C4-2B (cell line): ENCODE results near the gene KLC4.

Experiments used
- ZFX ChIP-seq: fragments of 450-650 bp; IDR thresholded peaks from 2 replicates; pipeline ENCODE4 v1.6.1; 2017
- TF ChIP-seq, protein P1 (sequence below): fragments of 450-650 bp; conservative IDR thresholded peaks from 2 replicates; pipeline ENCODE4 v1.5.1; 2017; ENCODE audit warnings: mild to moderate bottlenecking

DNA sequence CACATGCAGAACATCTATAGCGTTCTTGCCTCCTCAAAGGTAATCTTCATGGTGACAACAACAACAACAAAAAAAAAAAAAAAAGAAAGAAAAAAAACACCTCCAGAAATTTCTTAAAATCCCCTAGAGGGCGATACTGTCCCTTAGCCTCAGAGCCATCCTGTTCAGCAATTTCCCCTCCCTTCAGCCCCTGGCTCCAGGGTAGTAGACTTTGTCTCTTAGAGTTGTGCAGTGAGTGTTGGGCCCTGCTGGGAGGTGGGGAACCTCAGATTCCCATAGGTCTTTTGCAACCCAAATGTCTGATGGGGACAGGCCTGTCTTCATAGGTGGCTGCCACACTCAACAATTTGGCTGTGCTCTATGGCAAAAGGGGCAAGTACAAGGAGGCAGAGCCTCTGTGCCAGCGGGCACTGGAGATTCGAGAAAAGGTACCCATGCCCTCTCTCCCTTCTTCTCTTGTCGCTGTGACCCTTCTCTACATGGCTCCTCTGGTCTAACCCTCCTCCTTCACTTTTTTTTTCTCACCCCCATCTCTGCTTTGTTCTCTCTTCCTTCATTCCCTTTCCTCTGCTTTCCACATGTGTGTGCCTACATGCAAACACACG, 10.7 kb downstream of the KLC4 start:
- TF ChIP-seq, protein P1, sequence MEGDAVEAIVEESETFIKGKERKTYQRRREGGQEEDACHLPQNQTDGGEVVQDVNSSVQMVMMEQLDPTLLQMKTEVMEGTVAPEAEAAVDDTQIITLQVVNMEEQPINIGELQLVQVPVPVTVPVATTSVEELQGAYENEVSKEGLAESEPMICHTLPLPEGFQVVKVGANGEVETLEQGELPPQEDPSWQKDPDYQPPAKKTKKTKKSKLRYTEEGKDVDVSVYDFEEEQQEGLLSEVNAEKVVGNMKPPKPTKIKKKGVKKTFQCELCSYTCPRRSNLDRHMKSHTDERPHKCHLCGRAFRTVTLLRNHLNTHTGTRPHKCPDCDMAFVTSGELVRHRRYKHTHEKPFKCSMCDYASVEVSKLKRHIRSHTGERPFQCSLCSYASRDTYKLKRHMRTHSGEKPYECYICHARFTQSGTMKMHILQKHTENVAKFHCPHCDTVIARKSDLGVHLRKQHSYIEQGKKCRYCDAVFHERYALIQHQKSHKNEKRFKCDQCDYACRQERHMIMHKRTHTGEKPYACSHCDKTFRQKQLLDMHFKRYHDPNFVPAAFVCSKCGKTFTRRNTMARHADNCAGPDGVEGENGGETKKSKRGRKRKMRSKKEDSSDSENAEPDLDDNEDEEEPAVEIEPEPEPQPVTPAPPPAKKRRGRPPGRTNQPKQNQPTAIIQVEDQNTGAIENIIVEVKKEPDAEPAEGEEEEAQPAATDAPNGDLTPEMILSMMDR: peak; percentile 88
- no peak for TF ChIP-seq ZFX
